Ovary (tissue), 9 donors: ENCODE measurements around the gene DNM1. TPM values are rescaled to one million over a fixed set of nuclear protein-coding genes. Genes with fewer than 3 reads are reported as not detected.

ENCODE experiments used
- DNase-seq, 5 donors: peaks; one replicate each; pipeline ENCODE4 v3.0.0-alpha.2; 2019 to 2020
- H3K27ac ChIP-seq, 2 donors: fragments of 200-600 bp; one replicate each; pipeline versions ENCODE4 v1.5.1 to v1.8.0; 2019 to 2022
- H3K27me3 ChIP-seq: fragments of 200-600 bp; one replicate; pipeline ENCODE4 v1.8.0; 2022
- H3K36me3 ChIP-seq: fragments of 200-600 bp; sonication (generic); one replicate; pipeline ENCODE4 v1.5.1; 2019
- H3K4me1 ChIP-seq: one replicate; pipeline ENCODE4 v1.8.1; 2013; ENCODE audit warnings: mild to moderate bottlenecking, moderate library complexity; ENCODE audit not compliant: insufficient read depth
- H3K4me3 ChIP-seq: fragments of 200-600 bp; sonication (generic); one replicate; pipeline ENCODE4 v1.5.1; 2017
- H3K9me3 ChIP-seq, 2 donors: fragments of 200-600 bp in 1 of 2; sonication (generic) in 1 of 2; one replicate each; pipeline versions ENCODE4 v1.5.1 to v1.8.1; 2013 to 2019; ENCODE audit warnings: mild to moderate bottlenecking in 1 of 2, moderate library complexity in 1 of 2
- CTCF ChIP-seq, 3 donors: fragments of 450-650 bp in 2 of 3; fragments of 200-600 bp in 1 of 3; IDR thresholded peaks; one replicate each; pipeline versions ENCODE4 v1.5.1 to v1.8.0; 2016 to 2022; ENCODE audit warnings: antibody characterized with exemption in 3 of 3, mild to moderate bottlenecking in 1 of 3
- EP300 ChIP-seq: sonication (generic); formaldehyde crosslinking; IDR thresholded peaks from one replicate; pipeline ENCODE4 v1.6.1; 2017; ENCODE audit warnings: antibody characterized with exemption
- POLR2A ChIP-seq: fragments of 450-650 bp; IDR thresholded peaks from one replicate; pipeline ENCODE4 v1.6.1; 2017; ENCODE audit warnings: antibody characterized with exemption, mild to moderate bottlenecking, moderate library complexity
- WGBS, 3 donors: extraction: QIAGEN DNeasy Blood & Tissue Kit in 1 of 3; methylation state at CpG; one replicate each; pipeline versions ENCODE4 v1.1.5 to v1.1.7; 2013 to 2017; 5-methylcytosine and 5-hydroxymethylcytosine counted together
- intact Hi-C, 4 donors: fragments of 100-400 bp; cut with DNase I; formaldehyde crosslinking; loops; one replicate each; pipeline versions ENCODE4 v1.11.0 to v1.15.1; 2022 to 2023
- polyA plus RNA-seq, 2 donors: library from polyadenylated mRNA; stranded (reverse); fragments of 200-250 nt in 1 of 2; fragments of 350-450 nt in 1 of 2; fragmentation: Illumina TruSeq in 1 of 2; extraction: RNeasy Lipid Tissue Mini Kit (QIAGEN cat#74804) in 1 of 2; gene quantifications; one replicate each; pipeline ENCODE4 v1.2.3, GENCODE V29; 2013 to 2014
- total RNA-seq, 7 donors: library from RNA; depleted of rRNA in 2 of 7; stranded (reverse); fragments of >200 nt in 2 of 7; fragmentation: NEBNext Ultra II Directional in 3 of 7; extraction: Animal tissue kit (Norgen Biotek cat#: 25700) in 3 of 7; gene quantifications; one replicate each; pipeline versions ENCODE4 v1.1.0 to v1.2.4, GENCODE V29; 2016 to 2023
- donor health status: DM: no; HTN: no; CAD: no; lungs with moderate emphysema.
- donor health status: DM: no; HTN: no; CAD: no.
- donor health status: Bipolar disorder and iron deficiency.
- donor health status: DM: yes; HTN: yes; CAD: no.
- donor health status: DM: no; HTN: no; CAD: no.
- donor health status: DM: yes; HTN: yes; CAD: no.

Gene DNM1
- total and polyA plus RNA-seq, 9 donors: 1.2 to 10.4 (median 4.6) TPM

GRCh38 chr9:128190516-128191405 lies 12.4 kb upstream of the DNM1 start:
- Histone ChIP-seq H3K36me3 (no peaks in the 10 kb centered on the region), H3K27me3 (no peaks in the 10 kb centered on the region), H3K4me1 (peaks cover 6% of the 10 kb centered on the region), H3K9me3 (no peaks in the 10 kb centered on the region), H3K27ac (peak overlapping the region; percentile 68 to 81), H3K4me3 (peak overlapping the region; percentile 78)
- DNase-seq: peak in 3 of 5 donors; percentile 47 to 66 (median 48)
- 16 to 19% (median 18%) methylated on average over 26 to 32 of the region's 32 CpGs for WGBS, 3 donors
- intact Hi-C loops: no loop called here
- TF ChIP-seq CTCF (IDR thresholded peaks at IDR 0.05): no peak
- no peak for TF ChIP-seq POLR2A
- no peak for TF ChIP-seq EP300

DNA sequence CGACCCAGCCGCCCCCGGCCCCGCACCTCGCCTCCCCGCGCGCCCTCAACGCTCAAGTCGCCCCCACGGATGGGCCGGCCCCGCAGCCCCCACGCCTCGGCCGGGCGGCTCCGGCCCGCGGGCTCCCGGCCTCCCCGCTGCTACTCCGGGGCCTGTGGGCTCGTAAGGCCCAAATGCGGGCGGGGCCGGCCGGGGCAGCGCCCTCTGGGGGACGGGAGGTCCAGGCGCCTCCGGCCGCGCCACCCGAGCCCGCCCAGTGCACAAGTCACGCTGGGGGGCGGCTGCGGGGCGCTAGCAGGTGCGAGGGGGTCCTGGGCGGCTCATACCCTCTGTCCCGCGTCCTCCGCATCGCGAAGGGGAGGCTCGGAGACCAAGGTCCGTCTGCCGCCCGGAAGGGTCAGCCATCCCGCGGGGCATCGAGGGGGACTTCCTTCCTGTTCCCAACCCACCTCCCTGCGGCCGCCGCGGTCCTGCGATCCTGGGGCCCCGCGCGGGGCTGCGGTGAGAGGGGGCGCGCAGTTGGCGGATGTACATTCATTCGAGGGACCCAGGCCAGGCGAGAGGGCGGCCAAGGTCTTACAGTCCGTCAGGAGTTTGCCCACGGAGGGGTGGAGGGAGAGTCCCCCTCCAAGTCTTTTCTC lies 11.7 kb upstream of the DNM1 start, which contains the start of gene CIZ1:
Gene CIZ1 (minus strand): TSS at position 167 of the 641 bp plus-strand sequence. CDS start 715 bp downstream, outside the sequence.
- peak; percentile 74 to 88 (median 81) for DNase-seq
- Histone ChIP-seq H3K27ac (peak within 1 kb of the TSS; percentile 68 to 81), H3K4me1 (peaks cover 6% of the 10 kb centered on the region), H3K27me3 (no peaks in the 10 kb centered on the region), H3K9me3 (no peaks in the 10 kb centered on the region), H3K4me3 (peak within 1 kb of the TSS; percentile 78), H3K36me3 (no peaks in the 10 kb centered on the region)
- intact Hi-C loops: no loop called here
- WGBS, 3 donors: 0 to 1% (median 1%) methylated on average over 33 to 71 of the region's 71 CpGs
- TF ChIP-seq CTCF (IDR thresholded peaks at IDR 0.05) (peak; percentile 79 to 92 (median 86)), EP300 (no peak), POLR2A (peak; percentile 52)

DNA sequence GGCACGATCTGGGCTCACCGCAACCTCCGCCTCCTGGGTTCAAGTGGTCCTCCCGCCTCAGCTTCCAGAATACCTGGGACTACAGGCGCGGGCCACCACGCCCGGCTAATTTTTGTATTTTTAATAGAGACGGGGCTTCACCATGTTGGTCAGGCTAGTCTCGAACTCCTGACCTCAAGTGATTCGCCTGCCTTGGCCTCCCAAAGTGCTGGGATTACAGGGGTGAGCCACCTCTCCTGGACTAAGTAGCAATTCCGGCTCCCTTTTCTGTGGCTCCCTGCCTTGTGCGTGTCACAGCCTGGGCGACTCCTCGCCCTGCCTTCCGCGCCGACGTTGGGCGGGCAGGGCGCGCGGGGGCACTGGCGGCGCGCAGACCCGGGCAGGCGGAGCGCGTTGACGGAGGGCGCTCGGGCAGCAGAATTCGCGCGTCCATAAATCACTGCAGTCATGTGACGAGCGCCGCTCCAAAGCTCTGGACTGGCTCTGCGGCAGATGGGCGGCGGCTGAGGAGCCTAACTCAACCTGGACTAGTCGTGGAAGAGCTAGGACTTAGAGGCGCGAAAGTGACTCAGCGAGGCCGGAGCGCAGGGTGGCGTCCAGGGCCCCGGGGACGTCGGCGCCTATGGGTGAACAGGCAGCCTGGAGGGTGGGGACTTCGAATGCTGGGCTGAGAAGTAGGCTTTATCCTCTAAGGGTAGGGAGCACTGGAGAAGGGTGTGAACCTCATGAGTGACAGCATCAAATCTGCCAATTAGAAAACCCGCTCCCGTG lies 10.4 kb upstream of the DNM1 start:
- Histone ChIP-seq H3K9me3 (no peaks in the 10 kb centered on the region), H3K27ac (peak overlapping the region in 1 of 2 donors; percentile 48), H3K27me3 (no peaks in the 10 kb centered on the region), H3K4me3 (peak overlapping the region; percentile 78), H3K4me1 (peaks cover 6% of the 10 kb centered on the region), H3K36me3 (no peaks in the 10 kb centered on the region)
- intact Hi-C loops: no loop called here
- no peak for TF ChIP-seq EP300
- peak in 1 of 3 donors; percentile 49 for TF ChIP-seq CTCF (IDR thresholded peaks at IDR 0.05)
- 9 to 14% (median 13%) methylated on average over 56 of the region's 56 CpGs for WGBS, 3 donors
- DNase-seq: peak; percentile 73 to 86 (median 77)

DNA sequence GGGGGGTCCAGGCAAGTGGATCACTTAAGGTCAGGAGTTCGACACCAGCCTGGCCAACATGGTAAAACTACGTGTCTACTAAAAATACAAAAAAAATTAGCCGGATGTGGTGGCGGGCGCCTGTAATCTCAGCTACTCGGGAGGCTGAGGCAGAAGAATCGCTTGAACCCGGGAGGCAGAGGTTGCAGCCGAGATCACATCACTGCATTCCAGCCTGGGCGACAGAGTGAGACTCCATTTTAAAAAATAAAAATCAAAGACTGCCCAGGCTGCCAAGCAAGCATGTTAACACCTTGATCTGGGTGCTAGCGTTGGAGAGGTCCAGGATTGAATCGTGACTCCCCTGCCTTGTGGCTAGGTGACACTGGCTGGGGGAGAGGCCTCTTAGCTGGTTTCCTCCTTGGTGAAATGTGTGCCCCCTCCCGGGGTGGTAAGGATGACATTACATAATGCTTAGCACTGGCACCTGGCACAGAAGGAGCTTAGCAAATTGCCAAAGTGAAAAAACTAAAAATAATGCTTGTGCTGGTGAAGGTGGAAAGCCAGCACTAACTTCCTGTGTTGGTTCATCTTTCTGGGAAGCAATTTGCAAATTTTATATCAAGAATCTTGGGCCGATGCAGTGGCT lies 9.6 kb upstream of the DNM1 start:
- Histone ChIP-seq H3K36me3 (no peaks in the 10 kb centered on the region), H3K9me3 (no peaks in the 10 kb centered on the region), H3K27me3 (no peaks in the 10 kb centered on the region), H3K4me1 (peaks cover 6% of the 10 kb centered on the region), H3K4me3 (no peak overlapping the region), H3K27ac (peak overlapping the region in 1 of 2 donors; percentile 48)
- TF ChIP-seq EP300 (no peak), CTCF (IDR thresholded peaks at IDR 0.05) (no peak), POLR2A (no peak)
- intact Hi-C loops: no loop called here
- 80 to 85% (median 81%) methylated on average over 14 of the region's 14 CpGs for WGBS, 3 donors
- no peak for DNase-seq
